Suprapubic skin (tissue), 4 donors: ENCODE data around the gene NAV3. TPM values are rescaled to one million over a fixed set of nuclear protein-coding genes. Genes with fewer than 3 reads are reported as not detected.

Experiments used
- DNase-seq, 2 donors: peaks; one replicate each; pipeline ENCODE4 v3.0.0-alpha.2; 2019; ENCODE audit warnings: low spot score in 2 of 2
- H3K27ac ChIP-seq: fragments of 200-600 bp; sonication (generic); one replicate; pipeline ENCODE4 v1.5.1; 2019
- H3K27me3 ChIP-seq: fragments of 200-600 bp; sonication (generic); one replicate; pipeline ENCODE4 v1.5.1; 2019
- H3K36me3 ChIP-seq: fragments of 200-600 bp; sonication (generic); one replicate; pipeline ENCODE4 v1.5.1; 2019
- H3K4me1 ChIP-seq: fragments of 200-600 bp; sonication (generic); one replicate; pipeline ENCODE4 v1.5.1; 2019
- H3K4me3 ChIP-seq: fragments of 200-600 bp; sonication (generic); one replicate; pipeline ENCODE4 v1.5.1; 2019; ENCODE audit warnings: mild to moderate bottlenecking
- H3K9me3 ChIP-seq: fragments of 200-600 bp; sonication (generic); one replicate; pipeline ENCODE4 v1.5.1; 2019
- EP300 ChIP-seq: sonication (generic); formaldehyde crosslinking; IDR thresholded peaks from one replicate; pipeline ENCODE4 v1.6.1; 2017; ENCODE audit warnings: antibody characterized with exemption
- POLR2A ChIP-seq, 2 donors: fragments of 450-650 bp; IDR thresholded peaks; one replicate each; pipeline ENCODE4 v1.6.1; 2017; ENCODE audit warnings: antibody characterized with exemption in 2 of 2, mild to moderate bottlenecking in 2 of 2, moderate library complexity in 2 of 2
- POLR2AphosphoS5 ChIP-seq, 3 donors: sonication (generic); formaldehyde crosslinking; IDR thresholded peaks; one replicate each; pipeline ENCODE4 v1.6.1; 2017; ENCODE audit warnings: antibody characterized with exemption in 3 of 3
- WGBS: methylation state at CpG from one replicate; pipeline ENCODE4 v1.1.5; 2018; 5-methylcytosine and 5-hydroxymethylcytosine counted together
- total RNA-seq, 4 donors: library from RNA; depleted of rRNA; stranded (reverse); fragments of >200 nt; gene quantifications; one replicate each; pipeline ENCODE4 v1.1.0, GENCODE V29; 2016
- TF ChIP-seq, protein P1 (sequence below), 2 donors: fragments of 200-600 bp in 1 of 2; fragments of 450-650 bp in 1 of 2; sonication (generic) in 1 of 2; IDR thresholded peaks; one replicate each; pipeline ENCODE4 v1.5.1; 2016 to 2019; ENCODE audit warnings: antibody characterized with exemption in 2 of 2, mild to moderate bottlenecking in 1 of 2, moderate library complexity in 1 of 2

NAV3 gene
- total RNA-seq, 4 donors from 2014 or later, result 11.7 to 20.9 (median 15.7) TPM

DNA sequence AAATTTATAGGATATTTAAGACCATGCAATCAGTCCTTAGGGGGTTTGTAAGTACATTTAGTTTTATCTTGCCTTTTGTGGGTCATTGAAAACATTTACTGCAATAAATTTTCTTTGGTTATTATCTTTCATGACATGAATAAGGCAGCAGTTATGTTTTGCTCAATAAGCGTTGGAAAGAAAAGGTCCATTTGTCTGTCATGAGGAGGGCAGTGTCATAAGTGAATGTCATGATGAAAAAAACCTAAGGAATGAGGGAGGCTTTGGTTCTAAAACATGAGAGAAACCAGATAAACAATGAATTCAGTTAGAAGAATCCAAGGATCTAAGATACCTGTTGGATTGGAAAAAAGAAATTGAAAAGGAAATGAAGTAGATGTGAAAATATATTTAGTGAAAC lies 209.4 kb downstream of the NAV3 start:
- DNase-seq, result no peak
- TF ChIP-seq POLR2AphosphoS5 (IDR thresholded peaks at IDR 0.05) (no peak), POLR2A (IDR thresholded peaks at IDR 0.05) (no peak)
- TF ChIP-seq, protein P1, sequence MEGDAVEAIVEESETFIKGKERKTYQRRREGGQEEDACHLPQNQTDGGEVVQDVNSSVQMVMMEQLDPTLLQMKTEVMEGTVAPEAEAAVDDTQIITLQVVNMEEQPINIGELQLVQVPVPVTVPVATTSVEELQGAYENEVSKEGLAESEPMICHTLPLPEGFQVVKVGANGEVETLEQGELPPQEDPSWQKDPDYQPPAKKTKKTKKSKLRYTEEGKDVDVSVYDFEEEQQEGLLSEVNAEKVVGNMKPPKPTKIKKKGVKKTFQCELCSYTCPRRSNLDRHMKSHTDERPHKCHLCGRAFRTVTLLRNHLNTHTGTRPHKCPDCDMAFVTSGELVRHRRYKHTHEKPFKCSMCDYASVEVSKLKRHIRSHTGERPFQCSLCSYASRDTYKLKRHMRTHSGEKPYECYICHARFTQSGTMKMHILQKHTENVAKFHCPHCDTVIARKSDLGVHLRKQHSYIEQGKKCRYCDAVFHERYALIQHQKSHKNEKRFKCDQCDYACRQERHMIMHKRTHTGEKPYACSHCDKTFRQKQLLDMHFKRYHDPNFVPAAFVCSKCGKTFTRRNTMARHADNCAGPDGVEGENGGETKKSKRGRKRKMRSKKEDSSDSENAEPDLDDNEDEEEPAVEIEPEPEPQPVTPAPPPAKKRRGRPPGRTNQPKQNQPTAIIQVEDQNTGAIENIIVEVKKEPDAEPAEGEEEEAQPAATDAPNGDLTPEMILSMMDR (IDR thresholded peaks at IDR 0.05), result no peak
- WGBS, result 74% methylated on average over 1 of the region's 1 CpG
- Histone ChIP-seq H3K9me3 (no peaks in the 10 kb centered on the region), H3K36me3 (no peaks in the 10 kb centered on the region), H3K4me1 (no peaks in the 10 kb centered on the region), H3K4me3 (no peak overlapping the region), H3K27ac (no peak overlapping the region), H3K27me3 (no peaks in the 10 kb centered on the region)

GRCh38 chr12:78050790-78051189 lies 220.1 kb downstream of the NAV3 start:
- Histone ChIP-seq H3K36me3 (no peaks in the 10 kb centered on the region), H3K9me3 (peaks cover 7% of the 10 kb centered on the region), H3K4me3 (no peak overlapping the region), H3K4me1 (no peaks in the 10 kb centered on the region), H3K27ac (no peak overlapping the region), H3K27me3 (no peaks in the 10 kb centered on the region)
- no peak for DNase-seq
- 90% methylated on average over 12 of the region's 12 CpGs for WGBS
- TF ChIP-seq POLR2A (IDR thresholded peaks at IDR 0.05) (no peak), POLR2AphosphoS5 (IDR thresholded peaks at IDR 0.05) (no peak), EP300 (no peak)
- TF ChIP-seq, protein P1 (IDR thresholded peaks at IDR 0.05), result no peak

DNA sequence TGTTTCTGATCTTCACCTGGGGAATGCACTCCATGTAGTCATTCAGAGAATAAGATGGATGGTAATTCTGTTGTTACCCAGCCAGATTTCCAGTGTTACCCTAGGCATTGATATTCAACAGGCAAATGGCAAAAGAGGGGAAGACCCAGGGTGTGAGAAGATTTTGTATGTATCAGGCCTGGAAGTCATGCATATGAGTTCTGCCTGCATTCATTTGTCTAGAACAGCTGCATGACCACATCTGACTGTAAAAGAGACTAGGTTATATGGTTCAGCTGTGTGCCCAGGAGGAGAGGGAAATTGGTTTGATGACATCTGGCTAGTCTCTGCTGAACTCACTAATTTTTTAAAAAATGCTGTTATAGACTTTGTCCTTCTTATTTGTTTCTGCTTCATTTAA lies 224.9 kb downstream of the NAV3 start:
- TF ChIP-seq EP300 (no peak), POLR2A (IDR thresholded peaks at IDR 0.05) (no peak), POLR2AphosphoS5 (IDR thresholded peaks at IDR 0.05) (no peak)
- TF ChIP-seq, protein P1 (IDR thresholded peaks at IDR 0.05), result no peak
- Histone ChIP-seq H3K4me1 (no peaks in the 10 kb centered on the region), H3K27ac (no peak overlapping the region), H3K4me3 (no peak overlapping the region), H3K27me3 (no peaks in the 10 kb centered on the region), H3K9me3 (no peaks in the 10 kb centered on the region), H3K36me3 (no peaks in the 10 kb centered on the region)
- DNase-seq, result no peak

DNA sequence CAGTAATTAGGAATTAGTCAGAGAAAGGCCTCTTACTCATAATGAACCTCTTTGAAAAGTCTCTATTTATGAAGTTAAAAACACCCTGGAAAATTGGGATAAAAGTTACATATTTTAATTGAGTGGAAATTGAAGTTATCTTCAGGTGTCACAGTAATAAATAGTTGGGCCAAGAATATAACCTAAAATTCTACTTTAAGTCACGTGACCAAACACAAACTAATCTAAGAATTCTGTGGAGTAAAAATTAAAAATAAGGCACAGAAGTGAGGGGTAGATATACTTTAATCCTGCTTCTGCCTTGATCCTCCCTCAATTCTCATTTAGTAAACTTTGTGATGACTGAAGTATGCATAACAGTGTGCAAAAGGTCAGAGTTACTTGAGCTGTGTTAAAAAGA lies 226.4 kb downstream of the NAV3 start:
- H3K4me1 ChIP-seq, result no peaks in the 10 kb centered on the region
- no peak for DNase-seq
- 86% methylated on average over 1 of the region's 1 CpG for WGBS
- H3K27ac ChIP-seq, result no peak overlapping the region
- TF ChIP-seq POLR2A (IDR thresholded peaks at IDR 0.05) (no peak), POLR2AphosphoS5 (IDR thresholded peaks at IDR 0.05) (no peak), EP300 (no peak)
- TF ChIP-seq, protein P1 (IDR thresholded peaks at IDR 0.05), result no peak
- H3K9me3 ChIP-seq, result no peaks in the 10 kb centered on the region
- no peaks in the 10 kb centered on the region for H3K36me3 ChIP-seq
- no peaks in the 10 kb centered on the region for H3K27me3 ChIP-seq
- no peak overlapping the region for H3K4me3 ChIP-seq

- H3K4me3 ChIP-seq, result no peak overlapping the region
- WGBS, result 100% methylated on average over 1 of the region's 1 CpG
- no peak for DNase-seq
- no peak for TF ChIP-seq EP300
- no peak for TF ChIP-seq POLR2A (IDR thresholded peaks at IDR 0.05)
- no peak for TF ChIP-seq POLR2AphosphoS5 (IDR thresholded peaks at IDR 0.05)
- TF ChIP-seq, protein P1 (IDR thresholded peaks at IDR 0.05), result no peak
- H3K4me1 ChIP-seq, result no peaks in the 10 kb centered on the region
- H3K27me3 ChIP-seq, result no peaks in the 10 kb centered on the region
- no peaks in the 10 kb centered on the region for H3K9me3 ChIP-seq
- no peaks in the 10 kb centered on the region for H3K36me3 ChIP-seq
- H3K27ac ChIP-seq, result no peak overlapping the region
These were observed 229.5 kb downstream of the NAV3 start for GRCh38 chr12:78060186-78060585.
